T-helper 2 cell (primary cell): ENCODE data around the gene DPEP2NB.
"Not testable (repeated sequence)": the region's sequence is repeated elsewhere in the genome, so short reads cannot be mapped to it uniquely, and the experiment has no call there.

Experiments used
- DNase-seq, 5 experiments: peaks; one replicate each; pipeline versions ENCODE4 v3.0.0 to v3.0.0-alpha.2; 2012 to 2022

Gene DPEP2NB

GRCh38 chr16:68009872-68010271 lies 5.8 kb downstream of the DPEP2NB start:
- DNase-seq, result not testable (repeated sequence)

GRCh38 chr16:68009157-68009735 lies 6.5 kb downstream of the DPEP2NB start:
- no peak for DNase-seq

- DNase-seq, result peak in 2 of 5 experiments; percentile 41 to 88
These were observed 9.9 kb downstream of the DPEP2NB start for GRCh38 chr16:68005786-68006286.

GRCh38 chr16:68005211-68005610 lies 10.5 kb downstream of the DPEP2NB start:
- DNase-seq, result no peak

- DNase-seq, result no peak
These were observed 12.7 kb downstream of the DPEP2NB start for GRCh38 chr16:68003031-68003430.

GRCh38 chr16:68000450-68000849 lies 15.3 kb downstream of the DPEP2NB start:
- peak in 1 of 5 experiments; percentile 34 for DNase-seq

GRCh38 chr16:67999985-68000384 lies 15.7 kb downstream of the DPEP2NB start:
- peak in 1 of 5 experiments; percentile 26 for DNase-seq

GRCh38 chr16:67998779-67999688 lies 16.7 kb downstream of the DPEP2NB start, which contains the start of gene DPEP2:
Gene DPEP2, minus strand, starts transcription at chr16:67999484. Its CDS starts 6,272 bp downstream, at chr16:67993212.
- DNase-seq, result peak in 2 of 5 experiments; percentile 39 to 82

- not testable (repeated sequence) for DNase-seq
These were observed 17.4 kb downstream of the DPEP2NB start for GRCh38 chr16:67998231-67998778.

GRCh38 chr16:67996666-67997065 lies 19.0 kb downstream of the DPEP2NB start:
- no peak for DNase-seq

- no peak for DNase-seq
These were observed 20.3 kb downstream of the DPEP2NB start for GRCh38 chr16:67995423-67995822.

- DNase-seq, result peak in 1 of 5 experiments; percentile 17
These were observed 21.7 kb downstream of the DPEP2NB start for GRCh38 chr16:67994040-67994408.

GRCh38 chr16:67993207-67994039 lies 22.3 kb downstream of the DPEP2NB start:
- peak; percentile 69 to 86 (median 75) for DNase-seq

GRCh38 chr16:67992661-67993206 lies 23.0 kb downstream of the DPEP2NB start:
- no peak for DNase-seq

- DNase-seq, result no peak
These were observed 25.7 kb downstream of the DPEP2NB start for GRCh38 chr16:67990018-67990386.

- no peak for DNase-seq
These were observed 26.2 kb downstream of the DPEP2NB start for GRCh38 chr16:67989322-67990017.

GRCh38 chr16:67988675-67989074 lies 27.0 kb downstream of the DPEP2NB start:
- no peak for DNase-seq

- no peak for DNase-seq
These were observed 28.1 kb downstream of the DPEP2NB start for GRCh38 chr16:67987460-67988160.

- DNase-seq, result no peak
These were observed 28.8 kb downstream of the DPEP2NB start for GRCh38 chr16:67986949-67987348.

- no peak for DNase-seq
These were observed 33.6 kb downstream of the DPEP2NB start for GRCh38 chr16:67982011-67982696.
